K562 (cell line): ENCODE results near the gene TMPRSS9. TPM values are rescaled to one million over a fixed set of nuclear protein-coding genes. Genes with fewer than 3 reads are reported as not detected.

Experiments
- ASH1L ChIP-seq: fragments of 450-650 bp; IDR thresholded peaks from 2 replicates; pipeline ENCODE4 v1.6.1; 2018; ENCODE audit warnings: borderline replicate concordance, mild to moderate bottlenecking, low read depth; ENCODE audit not compliant: partially characterized antibody
- CTCFL ChIP-seq: IDR thresholded peaks from 2 replicates; pipeline ENCODE4 v1.6.1; 2011; ENCODE audit warnings: borderline replicate concordance, low read depth, mild to moderate bottlenecking, moderate library complexity, low read length; ENCODE audit not compliant: insufficient read depth, poor library complexity, severe bottlenecking
- CUX1 ChIP-seq: fragments of 200-800 bp; sonication (Bioruptor generic); IDR thresholded peaks from 2 replicates; pipeline ENCODE4 v1.6.1; 2016; ENCODE audit warnings: missing genetic modification characterization, missing compliant biosample characterization
- E2F5 ChIP-seq: sonication (generic); formaldehyde crosslinking; IDR thresholded peaks from 2 replicates; pipeline ENCODE4 v1.8.0; 2022; ENCODE audit warnings: mild to moderate bottlenecking, missing genetic modification reagents
- ELK3 ChIP-seq: fragments of 450-650 bp; formaldehyde crosslinking; IDR thresholded peaks from 2 replicates; pipeline ENCODE4 v1.4.0; 2020; ENCODE audit warnings: mild to moderate bottlenecking
- EWSR1 ChIP-seq: fragments of 450-650 bp; IDR thresholded peaks from 2 replicates; pipeline ENCODE4 v1.6.1; 2018; ENCODE audit warnings: borderline replicate concordance, mild to moderate bottlenecking, low read depth, moderate library complexity; ENCODE audit not compliant: partially characterized antibody
- NEUROD1 ChIP-seq: fragments of 150-350 bp; IDR thresholded peaks from 2 replicates; pipeline ENCODE4 v1.6.1; 2014; ENCODE audit warnings: borderline replicate concordance, low read length, low read depth; ENCODE audit not compliant: partially characterized antibody
- PRPF4 ChIP-seq: fragments of 200-400 bp; formaldehyde crosslinking; IDR thresholded peaks from one replicate; pipeline ENCODE4 v1.6.1; 2017; ENCODE audit warnings: low read length, low read depth, mild to moderate bottlenecking; ENCODE audit not compliant: insufficient read depth, poor library complexity, severe bottlenecking
- RBBP5 ChIP-seq: fragments of 200-600 bp; sonication (generic); IDR thresholded peaks from 2 replicates; pipeline ENCODE4 v1.6.1; 2012; ENCODE audit warnings: borderline replicate concordance, mild to moderate bottlenecking, low read length, control low read depth, inconsistent platforms; ENCODE audit not compliant: insufficient read depth, poor library complexity, severe bottlenecking
- RFX1 ChIP-seq: fragments of 450-650 bp; IDR thresholded peaks from 2 replicates; pipeline ENCODE4 v1.6.1; 2016; ENCODE audit warnings: mild to moderate bottlenecking, moderate library complexity
- SMAD4 ChIP-seq: fragments of 250-450 bp; sonication (Bioruptor Pico); conservative IDR thresholded peaks from 2 replicates; pipeline ENCODE4 v1.8.0; 2021; ENCODE audit warnings: inconsistent platforms, mild to moderate bottlenecking, moderate library complexity
- USF1 ChIP-seq: sonication (generic); formaldehyde crosslinking; IDR thresholded peaks from 2 replicates; pipeline ENCODE4 v1.9.0; 2022; ENCODE audit warnings: mild to moderate bottlenecking, missing genetic modification reagents
- XRCC3 ChIP-seq: fragments of 450-650 bp; IDR thresholded peaks from 2 replicates; pipeline ENCODE4 v1.6.1; 2017; ENCODE audit warnings: mild to moderate bottlenecking, moderate library complexity
- ZFX ChIP-seq: sonication (generic); formaldehyde crosslinking; IDR thresholded peaks from 2 replicates; pipeline ENCODE4 v1.8.0; 2022; ENCODE audit warnings: mild to moderate bottlenecking, missing genetic modification reagents, moderate library complexity
- ZNF133 ChIP-seq: fragments of 250-450 bp; sonication (Bioruptor Pico); IDR thresholded peaks from 2 replicates; pipeline ENCODE4 v1.4.0; 2020; ENCODE audit warnings: mild to moderate bottlenecking
- ZNF3 ChIP-seq: fragments of 250-450 bp; sonication (Bioruptor Pico); IDR thresholded peaks from 2 replicates; pipeline ENCODE4 v1.5.0; 2021; ENCODE audit warnings: mild to moderate bottlenecking, moderate library complexity
- ZNF354B ChIP-seq: fragments of 250-450 bp; sonication (Bioruptor Pico); IDR thresholded peaks from 2 replicates; pipeline ENCODE4 v1.4.0; 2020
- ZNF77 ChIP-seq: fragments of 250-450 bp; sonication (Bioruptor Pico); IDR thresholded peaks from 2 replicates; pipeline ENCODE4 v1.5.0; 2020
- polyA plus RNA-seq, 8 experiments: library from polyadenylated mRNA; depleted of rRNA in 4 of 8; stranded (reverse) in 5 of 8; unstranded in 3 of 8; fragments of >200 nt; fragmentation: Nextera tagmentation in 2 of 8; fragmentation: Illumina TruSeq in 1 of 8; extraction: Ambion mirVana in 2 of 8; extraction: Trizol in 1 of 8; gene quantifications; 2 replicates each; pipeline versions ENCODE4 v1.2.1 to v1.2.3, GENCODE V29; 2011 to 2014; ENCODE audit warnings: inconsistent platforms in 1 of 8, missing spikeins in 1 of 8
- total RNA-seq, 7 experiments: library from RNA; depleted of rRNA in 6 of 7; stranded (reverse); fragments of >200 nt in 6 of 7; fragmentation: Illumina TruSeq in 2 of 7; extraction: Trizol in 2 of 7; gene quantifications; 2 replicates each; pipeline versions ENCODE4 v1.2.1 to v1.2.3, GENCODE V29; 2011 to 2021; ENCODE audit warnings: low replicate concordance in 1 of 7

TMPRSS9 gene
- total and polyA plus RNA-seq, 9 of the 15 experiments (the other 6 are each of a cell fraction or from before 2014, with no cell fraction given), result 0.01 to 0.03 TPM; not detected in 7

GRCh38 chr19:2341244-2341751 is 18.8 kb upstream of the TMPRSS9 start (continued):
- TF ChIP-seq CUX1 (no peak), ASH1L (no peak), ZFX (CRISPR knock-in tag) (no peak), E2F5 (no peak), CTCFL (no peak), XRCC3 (no peak), ZNF77 (CRISPR knock-in tag) (no peak), ZNF133 (CRISPR knock-in tag) (no peak), ELK3 (CRISPR knock-in tag) (no peak), USF1 (peak; percentile 70; the same call in 1 of the 2 replicates), ZNF354B (no peak), ZNF3 (CRISPR knock-in tag) (no peak), EWSR1 (no peak), RBBP5 (no peak), PRPF4 (no peak), NEUROD1 (no peak), SMAD4 (CRISPR knock-in tag) (0 out of 2 replicates have a peak, but pooled peaks have one; percentile 25), RFX1 (no peak)
